UCSD-AML1 (cell line): ENCODE measurements around the gene TAS2R60.
"Not testable (repeated sequence)": the region's sequence is repeated elsewhere in the genome, so short reads cannot be mapped to it uniquely, and the experiment has no call there.

Experiments
- DNase-seq: peaks from one replicate; lab custom pipeline; 2025; ENCODE audit not compliant: unreplicated experiment; lab: John Stamatoyannopoulos, UW

The TAS2R60 gene

GRCh38 chr7:143443153-143443552 lies at the start of gene TAS2R60:
Gene TAS2R60 (plus strand): TSS chr7:143443453. CDS start chr7:143443453, 0 bp downstream.
- no peak for DNase-seq

GRCh38 chr7:143394068-143394467 lies 49.2 kb upstream of the TAS2R60 start:
- no peak for DNase-seq

- DNase-seq, result no peak
Observed at GRCh38 chr7:143394777-143395176, 48.5 kb upstream of the TAS2R60 start.

DNA sequence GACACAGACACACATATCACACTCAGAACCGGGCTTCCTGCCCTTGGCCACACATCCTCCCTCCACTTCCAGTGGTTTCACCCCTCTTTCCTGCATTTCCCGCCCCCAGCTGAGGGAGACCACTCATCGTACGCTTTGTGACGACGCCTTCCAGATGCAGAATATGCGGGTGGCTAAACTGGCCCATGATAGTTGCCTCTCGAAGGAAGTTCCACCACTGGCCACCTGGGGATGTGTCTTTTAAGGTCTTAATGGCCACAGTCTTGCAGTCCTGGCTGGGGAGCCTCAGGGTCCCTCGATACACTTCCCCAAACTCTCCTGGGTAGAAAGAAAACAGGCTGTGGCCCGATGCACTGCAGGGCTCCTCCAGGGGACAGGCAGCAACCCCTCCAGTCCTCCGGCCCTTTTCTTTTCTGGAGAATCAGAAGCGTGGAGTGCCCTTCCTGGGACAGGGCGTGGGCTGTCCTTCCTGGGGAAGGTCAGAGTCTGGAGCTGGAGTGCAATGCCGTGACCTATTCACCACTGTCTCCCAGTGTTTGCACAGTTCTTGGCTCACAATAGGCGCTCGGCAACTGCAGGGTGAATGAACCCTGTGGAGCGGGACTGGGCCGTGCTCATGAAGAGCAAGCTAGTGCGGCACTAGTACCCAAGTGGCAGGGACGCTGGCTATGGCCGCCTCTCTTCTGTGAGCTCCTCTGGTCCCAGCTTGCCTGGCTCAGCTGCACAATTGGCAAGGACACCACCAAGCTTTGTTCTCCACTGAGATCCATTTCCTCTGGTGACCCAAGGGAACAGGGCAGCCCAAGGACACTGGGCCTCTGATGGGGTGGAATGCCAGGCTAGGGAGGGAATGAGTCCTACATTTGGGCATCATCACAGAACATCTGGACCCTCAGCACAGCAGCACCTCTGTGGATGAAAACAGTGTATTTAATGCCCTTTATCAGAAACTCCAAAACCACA lies 47.8 kb upstream of the TAS2R60 start:
- peak; percentile 77 for DNase-seq

DNA sequence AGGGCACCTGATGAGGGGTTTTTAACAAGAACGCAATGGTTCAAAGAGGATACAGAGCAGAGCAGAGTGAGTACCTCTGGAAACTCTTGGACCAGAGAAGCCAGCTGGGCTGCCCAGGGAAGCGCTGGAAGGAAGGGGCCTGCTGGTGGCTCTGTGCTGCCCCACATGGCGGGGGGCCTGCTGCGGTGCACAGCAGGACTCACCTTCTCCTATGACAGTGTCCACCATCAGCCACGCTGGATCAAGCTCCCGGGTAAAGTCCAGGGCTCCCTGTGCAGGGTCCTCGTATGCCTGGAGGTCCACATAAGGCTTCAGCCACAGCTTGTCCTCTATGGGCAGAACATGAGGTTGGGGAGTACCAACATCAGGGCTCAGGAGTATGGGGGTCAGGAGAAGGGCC lies 47.1 kb upstream of the TAS2R60 start:
- DNase-seq, result no peak

DNA sequence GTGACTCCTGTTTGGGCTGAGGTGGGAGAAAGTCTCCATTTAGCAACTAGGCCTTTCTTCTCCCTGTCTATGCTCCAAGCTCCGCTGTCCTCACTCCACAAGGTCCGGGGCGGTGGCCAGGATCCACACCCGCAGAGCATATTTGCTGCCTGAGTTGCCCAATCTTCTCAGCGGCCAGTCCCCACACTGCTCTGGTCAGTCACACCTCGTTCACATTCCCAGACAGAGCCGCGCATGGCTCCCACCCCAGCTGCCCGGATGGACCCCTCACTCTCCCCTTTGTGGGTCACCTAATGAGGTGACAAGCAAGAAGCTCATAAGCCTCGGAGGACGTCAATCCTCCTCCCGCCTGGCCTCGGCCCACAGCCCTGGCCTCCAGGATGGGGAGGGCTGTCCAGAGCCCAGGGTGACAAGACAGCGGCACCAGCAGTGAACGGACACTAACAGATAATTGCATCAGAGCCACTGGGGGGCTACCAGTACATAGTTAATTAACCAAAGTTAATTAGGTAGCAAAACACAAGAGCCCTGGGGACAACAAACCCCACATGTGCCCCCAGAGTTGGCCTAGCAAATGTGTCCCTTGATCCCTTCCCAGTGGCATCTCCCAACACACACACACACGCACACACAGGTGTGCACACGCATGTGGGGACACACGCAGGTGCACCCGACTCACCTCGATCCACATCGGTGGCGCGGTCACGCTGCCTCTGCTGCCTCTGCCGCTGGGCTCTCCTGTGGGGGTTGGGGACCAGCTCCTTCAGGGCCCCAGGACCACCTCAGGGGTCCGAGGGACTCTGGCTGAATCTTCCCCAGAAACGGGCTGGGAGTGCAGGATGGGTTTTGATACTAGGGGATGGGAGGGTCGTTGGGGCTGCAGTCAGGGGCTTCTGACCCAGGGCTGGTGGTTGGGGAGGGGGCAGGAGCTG lies 46.4 kb upstream of the TAS2R60 start:
- no peak for DNase-seq

- no peak for DNase-seq
Observed at GRCh38 chr7:143397710-143398530, 45.3 kb upstream of the TAS2R60 start.

GRCh38 chr7:143398616-143399015 lies 44.6 kb upstream of the TAS2R60 start:
- no peak for DNase-seq

DNA sequence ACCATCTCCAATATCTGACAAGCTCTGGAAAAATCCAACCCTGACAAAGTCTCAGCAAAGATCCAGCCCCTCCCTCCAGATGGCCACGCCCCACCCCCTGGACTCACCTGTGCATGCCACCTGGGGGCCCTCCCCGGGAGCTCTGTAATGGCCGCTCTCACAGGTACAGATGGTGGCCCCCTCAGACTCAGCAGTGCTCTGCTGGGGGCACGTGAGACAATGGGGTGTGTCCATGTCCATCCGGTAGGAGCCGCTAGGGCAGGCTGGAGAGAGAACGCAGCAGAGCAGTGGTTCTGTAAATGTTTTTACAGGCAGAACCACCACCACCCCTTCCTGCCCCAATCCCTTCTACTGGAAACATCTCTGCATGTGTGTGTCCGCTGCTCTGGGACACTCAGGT lies 44.1 kb upstream of the TAS2R60 start:
- no peak for DNase-seq

- DNase-seq, result no peak
Observed at GRCh38 chr7:143399642-143400041, 43.6 kb upstream of the TAS2R60 start.

DNA sequence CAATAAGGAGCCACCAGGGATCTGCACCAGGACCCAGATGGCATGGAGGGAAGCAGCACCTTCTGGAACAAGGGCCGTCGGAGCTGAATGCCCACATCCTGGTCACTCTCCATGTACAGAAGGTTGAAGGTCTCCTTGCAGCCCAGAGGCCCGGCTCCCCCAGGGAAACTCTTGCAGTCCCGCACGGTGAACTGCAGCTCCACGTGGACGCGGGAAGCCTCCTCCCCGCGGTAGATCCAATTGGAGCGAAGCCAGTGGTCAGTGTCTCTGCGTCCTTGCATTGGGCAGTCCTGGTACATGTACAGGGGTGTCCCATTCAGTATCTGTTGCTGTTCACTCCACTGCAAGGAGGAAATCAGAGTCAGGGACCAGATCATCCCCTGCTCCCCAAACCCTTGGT lies 42.0 kb upstream of the TAS2R60 start:
- no peak for DNase-seq

- DNase-seq, result not testable (repeated sequence)
Observed at GRCh38 chr7:143402233-143402632, 41.0 kb upstream of the TAS2R60 start.

GRCh38 chr7:143405173-143406001 lies 37.9 kb upstream of the TAS2R60 start:
- no peak for DNase-seq

GRCh38 chr7:143406002-143406357 lies 37.3 kb upstream of the TAS2R60 start:
- DNase-seq, result no peak

GRCh38 chr7:143407287-143408251 lies 35.7 kb upstream of the TAS2R60 start:
- DNase-seq, result peak; percentile 28

DNA sequence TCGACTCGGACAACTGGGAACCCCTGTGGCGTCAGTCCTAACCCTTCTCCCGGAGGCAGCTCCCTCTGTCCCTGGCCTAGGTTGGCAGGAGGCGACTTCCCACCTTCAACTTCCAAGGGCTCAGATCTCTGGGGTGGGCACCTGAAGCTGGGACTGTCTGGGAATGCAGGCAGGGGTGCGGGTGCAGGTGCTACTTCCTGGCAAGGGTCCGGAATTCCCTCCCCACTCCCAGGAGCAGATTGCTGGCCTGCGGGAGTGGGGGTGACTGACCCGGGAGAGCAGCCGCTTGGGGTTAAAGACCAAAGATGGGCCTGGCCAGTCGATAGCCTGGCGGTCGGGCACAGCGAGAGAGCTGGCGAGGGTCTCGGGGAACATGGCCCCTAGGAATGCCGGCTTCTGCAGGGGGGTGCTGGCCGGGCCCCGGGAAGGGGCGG lies 35.0 kb upstream of the TAS2R60 start:
- DNase-seq, result no peak

- DNase-seq, result no peak
Observed at GRCh38 chr7:143408686-143409561, 34.3 kb upstream of the TAS2R60 start, which contains the start of gene EPHA1. Gene EPHA1 (minus strand): TSS chr7:143408856. CDS start chr7:143408805, 51 bp downstream.
